ENCODE results near the gene EP400.

GRCh38 chr12:131928711-131929580 is 20.8 kb upstream of the EP400 start, which contains the start of gene PUS1:
- TF ChIP-seq, protein P1, sequence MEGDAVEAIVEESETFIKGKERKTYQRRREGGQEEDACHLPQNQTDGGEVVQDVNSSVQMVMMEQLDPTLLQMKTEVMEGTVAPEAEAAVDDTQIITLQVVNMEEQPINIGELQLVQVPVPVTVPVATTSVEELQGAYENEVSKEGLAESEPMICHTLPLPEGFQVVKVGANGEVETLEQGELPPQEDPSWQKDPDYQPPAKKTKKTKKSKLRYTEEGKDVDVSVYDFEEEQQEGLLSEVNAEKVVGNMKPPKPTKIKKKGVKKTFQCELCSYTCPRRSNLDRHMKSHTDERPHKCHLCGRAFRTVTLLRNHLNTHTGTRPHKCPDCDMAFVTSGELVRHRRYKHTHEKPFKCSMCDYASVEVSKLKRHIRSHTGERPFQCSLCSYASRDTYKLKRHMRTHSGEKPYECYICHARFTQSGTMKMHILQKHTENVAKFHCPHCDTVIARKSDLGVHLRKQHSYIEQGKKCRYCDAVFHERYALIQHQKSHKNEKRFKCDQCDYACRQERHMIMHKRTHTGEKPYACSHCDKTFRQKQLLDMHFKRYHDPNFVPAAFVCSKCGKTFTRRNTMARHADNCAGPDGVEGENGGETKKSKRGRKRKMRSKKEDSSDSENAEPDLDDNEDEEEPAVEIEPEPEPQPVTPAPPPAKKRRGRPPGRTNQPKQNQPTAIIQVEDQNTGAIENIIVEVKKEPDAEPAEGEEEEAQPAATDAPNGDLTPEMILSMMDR (IDR thresholded peaks at IDR 0.05; ENCODE audit: insufficient read depth, low read length, poor library complexity, severe bottlenecking), result no peak
- no peak for TF ChIP-seq EZH2phosphoT487 (conservative IDR thresholded peaks at IDR 0.05; ENCODE audit: low read length)
